ENCODE results near the gene PGM5.

DNA sequence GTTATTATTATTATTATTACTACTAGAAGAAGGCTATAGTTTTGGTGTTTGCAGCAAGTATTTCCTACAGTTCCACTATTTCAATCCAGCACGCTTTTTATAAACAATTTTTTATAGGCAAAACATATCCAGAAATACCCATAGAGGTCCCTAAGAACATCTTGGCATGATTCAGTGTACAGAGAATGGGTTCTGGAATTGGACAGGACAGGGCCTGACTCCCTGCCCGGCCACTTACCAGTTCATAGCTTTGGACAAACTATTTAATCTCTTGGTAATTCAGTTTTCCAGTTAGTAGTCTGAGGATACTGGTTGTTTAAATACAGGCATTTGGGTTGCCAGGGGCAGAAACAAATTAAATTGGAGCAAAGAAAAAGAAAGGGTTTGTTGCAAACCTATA, 91.2 kb downstream of the PGM5 start:
- TF ChIP-seq, protein P1, sequence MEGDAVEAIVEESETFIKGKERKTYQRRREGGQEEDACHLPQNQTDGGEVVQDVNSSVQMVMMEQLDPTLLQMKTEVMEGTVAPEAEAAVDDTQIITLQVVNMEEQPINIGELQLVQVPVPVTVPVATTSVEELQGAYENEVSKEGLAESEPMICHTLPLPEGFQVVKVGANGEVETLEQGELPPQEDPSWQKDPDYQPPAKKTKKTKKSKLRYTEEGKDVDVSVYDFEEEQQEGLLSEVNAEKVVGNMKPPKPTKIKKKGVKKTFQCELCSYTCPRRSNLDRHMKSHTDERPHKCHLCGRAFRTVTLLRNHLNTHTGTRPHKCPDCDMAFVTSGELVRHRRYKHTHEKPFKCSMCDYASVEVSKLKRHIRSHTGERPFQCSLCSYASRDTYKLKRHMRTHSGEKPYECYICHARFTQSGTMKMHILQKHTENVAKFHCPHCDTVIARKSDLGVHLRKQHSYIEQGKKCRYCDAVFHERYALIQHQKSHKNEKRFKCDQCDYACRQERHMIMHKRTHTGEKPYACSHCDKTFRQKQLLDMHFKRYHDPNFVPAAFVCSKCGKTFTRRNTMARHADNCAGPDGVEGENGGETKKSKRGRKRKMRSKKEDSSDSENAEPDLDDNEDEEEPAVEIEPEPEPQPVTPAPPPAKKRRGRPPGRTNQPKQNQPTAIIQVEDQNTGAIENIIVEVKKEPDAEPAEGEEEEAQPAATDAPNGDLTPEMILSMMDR (IDR thresholded peaks at IDR 0.05 in 4 of 5, conservative IDR thresholded peaks at IDR 0.05 in 1 of 5): no peak
- TF ChIP-seq POLR2A (IDR thresholded peaks at IDR 0.05): no peak

Measured in gastrocnemius medialis (tissue), 4 donors.